GM12878 (cell line): ENCODE measurements around the gene ZBTB21. TPM values are rescaled to one million over a fixed set of nuclear protein-coding genes. Genes with fewer than 3 reads are reported as not detected.

Experiments
- ATAC-seq: fragments of 200-7000 bp; cut with Tn5 transposase; 3 replicates; pipeline ENCODE4 v1.9.1; 2020; ENCODE audit warnings: mild to moderate bottlenecking, moderate library complexity
- BruUV-seq: library from RNA; stranded (reverse); fragments of 400-500 nt; replicated peaks from 2 replicates; lab custom pipeline; 2021; lab: Mats Ljungman, UMichigan
- CTCF ChIA-PET: fragments of 300-600 bp; sonication (Branson Sonifier 250); formaldehyde crosslinking; extraction: SDS; loops from one replicate; lab custom pipeline; 2021; ENCODE audit warnings: inconsistent platforms; lab: Yijun Ruan, JAX
- POLR2A ChIA-PET: fragments of 350-600 bp; formaldehyde crosslinking; extraction: SDS; loops from one replicate; lab custom pipeline; 2021; ENCODE audit warnings: inconsistent platforms; lab: Charles Lee
- RAD21 ChIA-PET: fragments of 300-600 bp; sonication (Branson Sonifier 250); formaldehyde crosslinking; loops from one replicate; lab custom pipeline; 2023; ENCODE audit warnings: antibody characterized with exemption; ENCODE audit not compliant: unreplicated experiment; lab: Charles Lee
- SMC1A ChIA-PET: fragments of 300-600 bp; sonication (Branson Sonifier 250); formaldehyde crosslinking; loops from one replicate; lab custom pipeline; 2023; ENCODE audit not compliant: unreplicated experiment, uncharacterized antibody; lab: Charles Lee
- DNase-seq: peaks from one replicate; pipeline ENCODE4 v3.0.0-alpha.2; 2011; ENCODE audit warnings: low read depth, low spot score
- FAIRE-seq: peaks from 3 replicates; lab custom pipeline; 2011; peaks lifted over from hg19 to GRCh38; lab: Jason Lieb, UNC
- H2AFZ ChIP-seq: 2 replicates; pipeline ENCODE4 v1.6.0; 2011; ENCODE audit warnings: low read depth, low read length, control low read depth; ENCODE audit not compliant: control insufficient read depth
- H3K27ac ChIP-seq: 2 replicates; pipeline ENCODE4 v1.5.1; 2011; ENCODE audit warnings: control low read depth; ENCODE audit not compliant: control insufficient read depth, insufficient read depth
- H3K27me3 ChIP-seq, 2 experiments: replicated peaks in 1 of 2; 2 replicates each; pipeline versions ENCODE4 v1.6.0 to v1.6.1; 2011; ENCODE audit warnings: low read length in 1 of 2; ENCODE audit not compliant: control insufficient read depth in 2 of 2, insufficient read depth in 2 of 2
- H3K36me3 ChIP-seq, 2 experiments: 2 replicates each; pipeline ENCODE4 v1.5.1; 2011; ENCODE audit warnings: low read length in 1 of 2; ENCODE audit not compliant: control insufficient read depth in 2 of 2, insufficient read depth in 2 of 2
- H3K4me1 ChIP-seq: 2 replicates; pipeline ENCODE4 v1.6.1; 2011; ENCODE audit warnings: mild to moderate bottlenecking, low read length, moderate library complexity, mixed read lengths; ENCODE audit not compliant: control insufficient read depth, insufficient read depth
- H3K4me2 ChIP-seq: 2 replicates; pipeline ENCODE4 v1.6.0; 2011; ENCODE audit warnings: control low read depth; ENCODE audit not compliant: control insufficient read depth, insufficient read depth
- H3K4me3 ChIP-seq: fragments of 200-600 bp; sonication (generic); 2 replicates; pipeline ENCODE4 v1.5.1; 2016
- H3K79me2 ChIP-seq: 2 replicates; pipeline ENCODE4 v1.6.0; 2011; ENCODE audit warnings: low read length; ENCODE audit not compliant: control insufficient read depth, insufficient read depth
- H3K9ac ChIP-seq: 2 replicates; pipeline ENCODE4 v1.8.0; 2011; ENCODE audit warnings: low read length, control low read depth, mixed read lengths; ENCODE audit not compliant: control insufficient read depth, insufficient read depth
- H3K9me3 ChIP-seq: replicated peaks from 3 replicates; pipeline ENCODE4 v1.5.1; 2011; ENCODE audit warnings: mild to moderate bottlenecking, low read length; ENCODE audit not compliant: control insufficient read depth, insufficient read depth
- H4K20me1 ChIP-seq: 2 replicates; pipeline ENCODE4 v1.6.0; 2011; ENCODE audit not compliant: control insufficient read depth, insufficient read depth
- ASH2L ChIP-seq: fragments of 300-600, 200-600 bp; sonication (generic); IDR thresholded peaks from 2 replicates; pipeline ENCODE4 v1.6.1; 2017; ENCODE audit warnings: low read depth, mild to moderate bottlenecking, borderline replicate concordance
- BRCA1 ChIP-seq: IDR thresholded peaks from 2 replicates; pipeline ENCODE4 v1.6.1; 2011; ENCODE audit warnings: low read depth, low read length, improper control_type of control experiment
- ESRRA ChIP-seq: IDR thresholded peaks from 2 replicates; pipeline ENCODE4 v1.6.1; 2012; ENCODE audit warnings: mild to moderate bottlenecking, low read length, improper control_type of control experiment
- GABPA ChIP-seq: IDR thresholded peaks from 2 replicates; pipeline ENCODE4 v1.6.1; 2014; ENCODE audit warnings: antibody characterized with exemption, low read depth, mild to moderate bottlenecking, inconsistent platforms
- HCFC1 ChIP-seq: fragments of 150-350 bp; IDR thresholded peaks from 2 replicates; pipeline ENCODE4 v1.6.1; 2014; ENCODE audit warnings: low read length
- HDGF ChIP-seq: fragments of 450-650 bp; IDR thresholded peaks from 2 replicates; pipeline ENCODE4 v1.6.1; 2016; ENCODE audit warnings: antibody characterized with exemption
- JUNB ChIP-seq: IDR thresholded peaks from 2 replicates; pipeline ENCODE4 v1.6.1; 2016; ENCODE audit warnings: antibody characterized with exemption, mild to moderate bottlenecking
- JUND ChIP-seq: IDR thresholded peaks from 2 replicates; pipeline ENCODE4 v1.6.1; 2012; ENCODE audit warnings: low read depth, mild to moderate bottlenecking, low read length, improper control_type of control experiment, moderate library complexity
- KLF5 ChIP-seq: fragments of 450-650 bp; IDR thresholded peaks from 2 replicates; pipeline ENCODE4 v1.6.1; 2014; ENCODE audit warnings: mild to moderate bottlenecking; ENCODE audit not compliant: partially characterized antibody
- SMAD5 ChIP-seq: IDR thresholded peaks from 2 replicates; pipeline ENCODE4 v1.6.1; 2016; ENCODE audit warnings: antibody characterized with exemption, low read depth
- ZBTB11 ChIP-seq: fragments of 450-650 bp; formaldehyde crosslinking; IDR thresholded peaks from 2 replicates; pipeline ENCODE4 v1.5.0; 2022; ENCODE audit warnings: mild to moderate bottlenecking, missing genetic modification characterization
- ZBTB33 ChIP-seq: fragments of 450-650 bp; IDR thresholded peaks from 2 replicates; pipeline ENCODE4 v1.6.1; 2017; ENCODE audit warnings: mild to moderate bottlenecking
- WGBS: methylation state at CpG from one replicate; pipeline ENCODE4 v1.1.6; 2016; ENCODE audit warnings: low lambda C conversion rate; ENCODE audit not compliant: insufficient replicate concordance, insufficient coverage; ENCODE audit errors: missing lambda C conversion rate; 5-methylcytosine and 5-hydroxymethylcytosine counted together
- in situ Hi-C: fragments of 300-500 bp; cut with MboI; formaldehyde crosslinking; loops from 9 replicates; pipeline ENCODE4 v1.14.3; 2018; ENCODE audit warnings: mixed read lengths
- intact Hi-C: fragments of 100-400 bp; cut with micrococcal nuclease; formaldehyde crosslinking; loops from one replicate; pipeline ENCODE4 v1.14.2; 2022; ENCODE audit not compliant: unreplicated experiment
- polyA plus RNA-seq, 11 experiments: library from polyadenylated mRNA; depleted of rRNA in 4 of 11; unstranded in 6 of 11; stranded (reverse) in 5 of 11; fragments of >200 nt; fragmentation: Nextera tagmentation in 4 of 11; fragmentation: Illumina TruSeq in 1 of 11; extraction: Ambion mirVana in 4 of 11; extraction: Trizol in 1 of 11; gene quantifications; 1 replicate in 1 of 11; 2 replicates in 10 of 11; pipeline versions ENCODE4 v1.2.1 to v1.2.3, GENCODE V29; 2011 to 2016; ENCODE audit warnings: inconsistent platforms in 2 of 11, missing spikeins in 2 of 11, low read depth in 1 of 11
- total RNA-seq, 4 experiments: library from RNA; depleted of rRNA in 3 of 4; stranded (reverse); fragments of >200 nt in 3 of 4; fragmentation: Illumina TruSeq in 1 of 4; extraction: Trizol in 1 of 4; gene quantifications; 2 replicates each; pipeline versions ENCODE4 v1.2.1 to v1.2.3, GENCODE V29; 2013 to 2021

ZBTB21 gene
- total and polyA plus RNA-seq, 10 of the 15 experiments (the other 5 are each of a cell fraction or from before 2014, with no cell fraction given), result 1.8 to 21.6 (median 10.6) TPM

GRCh38 chr21:42031241-42031640, 21.1 kb upstream of the ZBTB21 start:
- TF ChIP-seq HDGF (no peak), ZBTB11 (CRISPR knock-in tag) (no peak), JUND (no peak), SMAD5 (no peak), GABPA (no peak), KLF5 (no peak), ASH2L (no peak), ZBTB33 (no peak), ESRRA (no peak), BRCA1 (no peak), JUNB (no peak), HCFC1 (no peak)
- no TSS peak for BruUV-seq
- Histone ChIP-seq H3K79me2 (no peaks in the 10 kb centered on the region), H3K27me3 (no peaks in the 10 kb centered on the region), H4K20me1 (no peaks in the 10 kb centered on the region), H3K9ac (no peak overlapping the region), H3K36me3 (no peaks in the 10 kb centered on the region), H2AFZ (no peak overlapping the region), H3K4me2 (no peak overlapping the region), H3K9me3 (no peaks in the 10 kb centered on the region; the same call in 2 of the 3 replicates), H3K27ac (no peak overlapping the region), H3K4me1 (peaks cover 13% of the 10 kb centered on the region), H3K4me3 (no peak overlapping the region)
- 79% methylated on average over 9 of the region's 9 CpGs for WGBS
- ChIA-PET POLR2A (interaction anchor here (0.6 kb wide), 1 partner anchor 189 kb away, joined by 3 read pairs; no protein-coding TSS in a partner anchor), RAD21 (interaction anchor here (0.9 kb wide), 1 partner anchor 32 kb away, joined by 4 read pairs; no protein-coding TSS in a partner anchor), SMC1A (interaction anchor here (2.1 kb wide), 1 partner anchor 77 kb away, joined by 8 read pairs; no protein-coding TSS in a partner anchor), CTCF (interaction anchor here (0.6 to 1.0 kb wide), 2 partner anchors 66 to 86 kb away, joined by 3 read pairs; no protein-coding TSS in a partner anchor)
- ATAC-seq (no peak), FAIRE-seq (no peak), DNase-seq (no peak)
- in situ Hi-C loops (no loop called here), intact Hi-C loops (no loop called here)
